HG03439 (cell line): Measurements from ENCODE around the gene PHACTR3.
"Not testable (repeated sequence)": the region's sequence is repeated elsewhere in the genome, so short reads cannot be mapped to it uniquely, and the experiment has no call there.

ENCODE experiments used
- ATAC-seq: cut with Tn5 transposase; IDR thresholded peaks from one replicate; pipeline ENCODE4 v1.9.1; 2021; ENCODE audit warnings: mild to moderate bottlenecking, moderate library complexity; ENCODE audit not compliant: unreplicated experiment

The PHACTR3 gene

DNA sequence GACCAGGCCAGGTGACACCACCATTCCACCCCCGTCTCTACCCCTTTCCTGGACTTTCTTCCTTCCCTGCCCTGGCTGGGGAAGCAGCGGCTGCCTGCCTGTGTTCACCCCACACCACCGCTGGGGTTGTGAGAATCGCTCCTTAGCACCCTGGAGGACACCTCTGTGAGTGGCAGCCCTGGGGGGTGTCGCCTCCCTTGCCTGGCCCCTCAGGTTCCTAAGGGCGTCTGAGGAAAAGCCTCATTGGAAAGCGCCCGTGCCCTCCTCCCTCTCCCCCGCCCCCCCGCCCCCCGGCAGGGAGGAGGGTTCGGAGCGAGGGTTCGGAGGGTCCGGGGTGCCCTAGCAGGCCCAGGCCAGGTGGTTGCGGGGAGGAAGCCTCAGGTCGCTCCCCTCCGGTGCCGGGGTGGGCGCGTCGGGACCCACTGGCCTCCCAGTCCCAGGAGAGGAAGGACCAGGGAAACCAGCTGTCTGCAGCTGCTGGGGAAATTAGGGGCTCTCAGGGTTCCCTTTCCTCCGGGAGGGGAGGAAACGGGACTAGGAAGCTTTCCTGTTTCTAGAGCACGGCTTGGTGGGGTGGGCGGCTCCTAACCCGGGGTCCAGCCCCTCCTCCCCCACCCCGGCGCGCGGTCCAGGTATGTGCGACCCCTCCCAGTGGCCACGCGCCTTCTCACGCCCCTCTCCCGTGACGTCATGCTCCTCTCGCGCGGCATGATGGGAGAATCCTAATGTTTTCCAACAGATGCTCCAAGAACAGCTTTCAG is at the start of gene PHACTR3:
TSS of gene PHACTR3 (plus strand) at position 760 of the 761 bp plus-strand sequence. CDS start 475 bp downstream, outside the sequence.
- no peak for ATAC-seq

DNA sequence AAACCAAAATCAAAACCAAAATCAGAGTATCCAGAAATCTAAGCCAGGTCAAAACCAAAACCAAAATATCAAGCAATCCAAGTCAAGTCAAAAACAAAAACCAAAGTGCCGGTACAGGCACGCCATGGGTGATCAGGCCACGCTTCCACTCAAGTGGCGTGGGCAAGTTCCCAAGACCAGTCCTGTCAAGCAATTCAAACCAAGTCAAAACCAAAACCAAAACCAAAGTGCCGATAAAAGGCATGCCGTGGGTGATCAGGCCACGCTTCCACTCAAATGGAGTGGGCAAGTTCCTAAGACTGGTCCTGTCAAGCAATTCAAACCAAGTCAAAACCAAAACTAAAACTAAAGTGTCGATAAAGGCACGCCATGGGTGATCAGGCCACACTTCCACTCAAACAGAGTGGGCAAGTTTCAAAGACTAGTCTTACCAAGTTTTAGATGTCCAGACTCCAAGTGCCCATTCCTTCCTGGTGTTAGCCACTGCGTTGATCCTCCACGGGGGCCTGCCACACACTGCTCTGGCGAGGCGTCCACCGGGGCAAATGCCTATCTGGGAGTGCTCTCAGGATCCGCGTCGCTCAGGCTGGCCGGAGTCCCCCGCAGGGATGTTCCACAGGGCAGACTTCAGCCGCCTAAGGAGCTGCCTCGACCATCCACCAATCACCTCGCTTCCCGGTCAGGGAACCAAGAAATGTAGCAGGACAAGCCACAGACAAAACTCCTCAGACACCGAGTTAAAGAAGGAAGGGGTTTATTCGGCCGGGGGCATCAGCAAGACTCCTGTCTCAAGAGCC is 46.4 kb upstream of the PHACTR3 start:
- not testable (repeated sequence) for ATAC-seq

DNA sequence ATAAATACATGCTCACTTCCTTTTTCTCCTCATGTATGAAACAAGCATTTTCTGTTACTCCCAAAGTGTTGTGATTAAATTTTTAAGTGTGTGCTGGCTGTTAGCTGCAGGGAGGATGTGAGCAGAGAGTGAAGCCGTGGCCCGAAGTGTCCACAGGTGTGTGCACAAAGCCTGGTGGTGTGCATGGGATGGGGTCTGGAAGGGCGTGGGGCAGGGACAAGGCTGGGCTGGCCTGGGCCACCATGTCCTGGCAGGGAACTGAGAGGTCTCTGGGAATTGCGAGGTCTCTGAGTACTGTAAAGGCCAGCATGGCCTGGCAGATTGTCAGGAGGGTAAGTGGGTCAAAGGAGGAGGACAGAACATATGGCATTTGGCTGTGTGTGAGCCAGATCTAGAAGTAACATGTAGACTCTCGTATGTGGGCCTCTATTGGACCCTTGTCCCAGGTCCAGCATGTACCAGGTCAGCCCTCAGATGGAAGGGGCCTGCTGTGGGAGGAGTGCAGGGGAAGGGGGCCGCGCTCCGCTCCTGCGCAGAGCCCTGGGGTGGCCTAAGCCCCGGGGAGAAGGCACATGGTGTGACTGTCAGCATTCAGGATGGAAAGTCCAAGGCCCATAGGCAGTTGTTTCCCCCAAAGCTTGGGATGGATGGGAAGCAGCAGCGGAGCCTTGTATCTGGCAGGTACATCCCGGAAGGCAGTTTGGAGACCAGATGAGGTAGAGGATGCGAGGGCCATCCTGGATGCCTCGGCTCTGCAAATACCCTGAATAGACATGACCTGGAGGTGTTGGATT is 45.1 kb upstream of the PHACTR3 start:
- no peak for ATAC-seq

DNA sequence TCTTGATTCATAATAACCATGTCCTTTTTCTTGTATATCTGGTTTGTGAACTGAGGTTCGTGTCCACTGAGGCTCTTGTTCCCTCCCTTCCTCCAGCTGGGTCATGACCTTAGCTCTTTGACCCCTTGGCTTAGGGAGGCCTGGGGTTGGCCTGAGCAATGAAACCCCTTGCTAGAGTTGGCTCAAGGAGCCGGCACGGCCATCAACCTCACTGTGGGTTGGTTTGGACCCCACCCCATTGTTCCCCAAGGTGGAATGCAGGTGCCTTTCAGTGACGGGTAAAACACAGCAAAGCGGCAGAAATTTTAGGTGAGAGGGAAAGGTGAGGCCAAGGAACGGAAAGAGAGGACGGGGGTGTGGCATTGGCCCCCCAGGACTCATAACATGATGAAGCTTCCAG is 44.5 kb upstream of the PHACTR3 start:
- no peak for ATAC-seq

DNA sequence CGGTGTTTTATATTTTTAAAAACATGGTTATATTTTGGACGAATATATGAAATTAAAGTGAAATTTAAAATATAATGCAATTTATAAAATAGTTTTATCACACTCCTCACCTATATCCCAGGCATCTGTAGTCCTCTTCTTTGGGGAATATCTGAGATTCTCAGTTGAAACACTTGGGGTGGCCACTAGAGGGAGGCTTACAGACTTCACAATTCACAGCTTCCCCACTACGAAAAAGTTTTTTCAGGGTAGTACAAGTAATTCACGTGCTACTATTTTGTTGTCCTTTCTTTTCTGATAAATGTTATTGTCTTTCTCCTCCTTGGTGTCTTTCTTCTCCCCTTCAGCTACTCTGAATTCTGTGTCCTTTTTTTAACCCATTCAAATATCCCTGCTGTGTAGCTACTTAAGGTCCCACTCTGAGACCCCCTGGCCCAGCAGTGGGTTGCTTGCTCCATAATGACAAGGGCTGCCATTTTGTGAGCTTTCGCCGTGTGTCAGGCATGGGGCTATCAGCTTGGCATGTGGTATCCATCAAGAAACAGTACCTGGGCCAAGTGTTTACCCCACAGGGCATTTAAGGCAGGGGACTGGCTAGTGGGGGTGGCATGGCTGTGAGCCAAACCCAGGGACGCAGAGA is 43.6 kb upstream of the PHACTR3 start:
- no peak for ATAC-seq

DNA sequence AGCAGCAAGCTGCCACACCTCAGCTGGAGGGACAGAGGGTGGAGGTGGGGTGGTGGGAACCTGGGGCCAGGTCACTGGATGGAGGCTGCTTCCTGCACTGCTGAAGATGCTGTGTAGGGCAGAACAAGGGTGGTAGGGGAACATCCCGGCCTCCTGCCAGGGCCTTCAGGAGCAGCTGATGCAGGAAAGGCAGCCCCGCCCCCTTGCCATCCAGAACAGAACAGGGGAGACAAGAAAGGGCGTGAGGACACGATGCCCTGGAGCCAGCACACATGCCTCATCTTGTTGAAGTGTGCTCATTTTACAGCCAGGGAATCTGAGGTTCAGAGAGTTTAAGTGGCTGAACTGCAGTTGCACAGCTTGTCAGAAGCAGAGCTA is 43.1 kb upstream of the PHACTR3 start:
- ATAC-seq, result no peak

DNA sequence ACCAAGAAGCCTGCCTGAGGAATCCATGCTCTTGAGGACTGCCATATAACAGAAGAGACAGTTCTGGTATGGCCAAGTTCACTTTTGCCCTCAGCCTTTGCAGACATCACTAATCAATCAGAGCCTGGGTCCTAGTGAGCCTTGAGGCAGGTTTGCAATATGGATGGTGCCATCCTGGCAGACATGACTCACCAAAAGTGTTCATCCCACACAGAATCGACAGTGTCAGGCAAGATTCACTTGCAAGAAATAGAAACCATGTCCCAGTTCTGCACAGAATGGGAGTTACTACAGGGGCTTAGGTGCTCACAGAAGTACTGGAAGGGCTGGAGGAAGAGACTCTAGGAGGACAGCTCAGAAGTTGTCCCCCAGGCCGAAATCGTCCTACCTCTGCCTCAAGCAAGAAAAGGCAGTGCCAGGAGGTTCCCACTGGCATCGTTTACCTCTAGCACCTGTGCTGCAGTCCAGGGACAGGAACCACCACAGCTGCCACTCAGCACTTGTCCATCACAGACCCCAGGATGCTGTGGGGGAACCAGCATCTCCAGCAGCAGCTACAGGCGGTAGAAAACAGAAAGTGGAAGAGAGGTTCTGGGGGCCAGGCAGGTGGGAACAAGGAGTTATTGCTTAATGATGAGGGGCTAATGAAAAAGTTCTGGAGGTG is 42.6 kb upstream of the PHACTR3 start:
- no peak for ATAC-seq

DNA sequence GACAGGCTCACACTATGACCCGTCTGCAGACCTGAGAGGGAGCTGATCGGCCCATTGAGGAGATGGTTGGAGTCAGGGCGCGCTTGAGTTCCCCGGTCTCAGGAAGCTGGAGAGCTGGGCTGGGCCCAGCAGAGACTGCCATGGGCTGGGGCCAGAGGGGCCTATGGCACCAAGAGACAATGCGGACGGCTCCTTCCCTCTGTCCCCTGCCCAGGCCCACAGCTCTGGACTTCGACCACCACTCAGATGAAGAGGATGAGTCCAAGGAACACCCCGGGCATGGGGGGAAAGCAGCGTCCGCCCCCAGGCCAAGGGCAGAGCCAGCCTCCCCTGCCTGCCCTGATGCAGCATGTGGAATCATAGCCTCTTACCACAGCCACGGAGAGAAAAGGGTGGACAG is 40.2 kb upstream of the PHACTR3 start:
- ATAC-seq, result no peak

DNA sequence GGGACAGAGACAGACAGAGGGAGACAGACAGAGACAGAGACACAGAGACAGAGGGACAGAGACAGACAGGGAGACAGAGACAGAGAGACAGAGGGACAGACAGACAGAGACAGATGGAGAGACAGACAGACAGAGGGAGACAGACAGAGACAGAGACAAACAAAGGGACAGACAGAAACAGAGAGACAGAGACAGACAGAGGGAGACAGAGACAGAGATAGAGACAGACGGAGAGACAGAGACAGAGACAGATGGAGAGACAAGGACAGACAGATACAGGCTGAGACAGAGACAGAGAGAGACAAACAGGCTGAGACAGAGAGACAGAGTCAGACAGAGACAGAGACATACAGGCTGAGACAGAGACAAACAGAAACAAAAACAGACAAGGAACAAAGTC is 39.4 kb upstream of the PHACTR3 start:
- ATAC-seq, result no peak

DNA sequence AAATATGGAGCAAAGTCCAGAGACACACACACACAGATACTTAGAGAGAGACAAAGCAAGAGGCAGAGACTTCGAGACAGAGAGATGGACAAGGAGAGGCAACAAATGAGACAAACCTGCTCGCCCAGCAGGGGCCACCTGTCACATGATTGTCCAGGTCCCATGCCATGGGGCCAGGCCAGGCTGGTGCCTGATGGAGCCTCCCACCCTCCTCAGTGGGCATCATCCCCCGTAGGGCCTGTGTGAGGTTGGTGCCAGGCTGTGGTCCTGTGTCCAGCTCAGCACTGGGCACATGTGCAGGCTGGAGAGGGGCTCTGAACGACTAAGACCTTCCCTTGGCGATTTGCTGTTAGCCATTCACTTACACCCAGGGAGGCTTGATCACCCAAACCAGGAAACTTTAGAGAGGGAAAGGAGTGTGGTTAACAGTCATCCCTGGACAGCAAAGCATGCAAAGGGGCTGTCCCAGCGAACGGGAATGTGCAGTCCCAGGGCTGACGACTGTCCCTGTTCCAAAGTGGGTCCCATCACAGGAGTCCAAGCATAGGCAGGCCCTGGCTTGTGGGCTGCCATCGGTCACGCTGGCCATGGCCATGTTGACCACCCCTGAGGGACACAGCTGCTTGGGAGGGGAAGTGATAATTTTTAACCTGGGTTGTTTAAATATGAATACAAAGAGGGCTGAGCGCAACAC is 38.4 kb upstream of the PHACTR3 start:
- no peak for ATAC-seq

DNA sequence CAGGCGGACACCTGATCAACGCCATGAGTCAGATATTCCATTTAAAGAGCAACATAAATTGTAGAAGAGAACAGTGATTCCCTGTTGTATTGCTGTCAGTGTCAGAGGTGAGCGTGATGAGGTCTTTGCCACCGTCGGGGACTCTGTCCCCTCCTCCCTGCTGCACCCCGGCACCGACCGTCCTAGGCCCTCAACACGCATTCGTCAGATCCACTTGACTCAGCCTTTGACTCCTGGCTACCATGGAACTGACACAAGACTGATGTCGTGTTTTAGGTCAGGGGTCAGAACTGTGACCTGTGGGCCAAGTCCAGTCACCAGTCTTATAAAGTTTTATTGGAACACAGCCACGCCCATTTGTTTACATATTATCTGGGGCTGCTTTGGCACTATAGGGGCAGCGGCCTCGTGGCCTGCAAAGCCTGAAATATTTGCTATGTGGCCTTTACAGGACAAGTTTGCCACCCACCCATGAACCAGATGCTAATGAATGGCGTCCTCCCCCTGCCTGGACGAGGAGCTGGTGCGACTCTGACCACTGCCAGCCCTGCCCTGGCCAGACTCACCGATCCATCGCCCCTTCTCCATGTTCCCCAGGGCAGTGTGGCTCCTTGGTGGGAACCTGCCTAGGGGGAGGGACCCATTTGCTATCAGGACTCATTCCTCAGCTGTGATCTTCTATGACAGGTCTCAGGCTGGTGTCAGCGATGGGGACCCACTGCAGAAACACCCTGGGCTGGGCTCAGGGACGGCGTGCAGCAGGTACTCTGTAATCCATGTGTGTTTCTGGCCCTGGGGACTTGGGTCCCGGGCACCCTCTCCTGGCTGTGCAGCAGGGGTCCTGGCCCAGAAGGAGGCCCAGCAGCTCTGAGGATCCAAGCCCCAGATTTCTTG is 37.5 kb upstream of the PHACTR3 start:
- ATAC-seq, result no peak

DNA sequence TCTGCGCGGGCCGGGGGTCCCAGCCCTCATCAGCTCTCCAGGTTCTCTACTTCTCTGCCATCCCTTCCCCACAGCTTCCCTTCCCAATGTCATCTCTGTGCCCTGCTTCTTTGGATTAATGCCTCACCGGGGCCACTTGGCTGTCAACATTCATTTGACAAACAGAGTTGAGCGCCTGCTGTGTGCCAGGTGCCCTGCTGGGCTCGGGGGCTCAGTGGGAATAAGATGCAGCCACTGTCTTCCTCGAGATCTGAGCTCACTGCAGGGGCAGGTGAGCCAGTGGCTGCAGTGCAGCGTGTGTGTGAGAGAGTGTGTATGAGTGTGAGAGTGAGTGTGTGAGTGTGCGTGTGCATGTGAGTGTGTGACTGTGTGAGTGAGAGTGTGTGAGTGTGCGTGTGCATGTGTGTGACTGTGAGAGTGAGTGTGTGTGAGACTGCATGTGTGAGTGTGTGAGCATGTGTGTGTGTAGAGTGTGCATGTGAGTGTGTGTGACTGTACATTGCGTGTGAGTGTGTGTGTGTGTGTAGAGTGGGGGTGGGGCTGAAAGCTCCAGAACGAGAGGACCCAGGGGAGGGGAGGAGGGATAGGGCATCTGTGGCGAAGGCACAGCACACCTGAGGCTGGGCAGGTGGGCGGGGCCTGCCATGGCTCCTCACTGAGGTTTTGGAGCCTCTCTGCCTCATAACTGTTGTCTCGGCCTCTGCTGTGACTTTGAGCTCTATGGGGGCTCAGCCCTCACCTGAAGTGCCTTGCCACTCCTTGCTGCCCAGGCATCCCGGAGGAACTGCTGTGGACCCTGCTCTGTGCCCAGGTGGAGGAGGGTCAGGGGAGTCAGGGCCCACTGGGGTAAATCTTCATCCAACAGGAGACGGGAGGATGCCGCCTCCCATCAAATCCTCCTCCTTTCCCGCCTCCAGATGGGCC is 36.5 kb upstream of the PHACTR3 start:
- ATAC-seq, result no peak

DNA sequence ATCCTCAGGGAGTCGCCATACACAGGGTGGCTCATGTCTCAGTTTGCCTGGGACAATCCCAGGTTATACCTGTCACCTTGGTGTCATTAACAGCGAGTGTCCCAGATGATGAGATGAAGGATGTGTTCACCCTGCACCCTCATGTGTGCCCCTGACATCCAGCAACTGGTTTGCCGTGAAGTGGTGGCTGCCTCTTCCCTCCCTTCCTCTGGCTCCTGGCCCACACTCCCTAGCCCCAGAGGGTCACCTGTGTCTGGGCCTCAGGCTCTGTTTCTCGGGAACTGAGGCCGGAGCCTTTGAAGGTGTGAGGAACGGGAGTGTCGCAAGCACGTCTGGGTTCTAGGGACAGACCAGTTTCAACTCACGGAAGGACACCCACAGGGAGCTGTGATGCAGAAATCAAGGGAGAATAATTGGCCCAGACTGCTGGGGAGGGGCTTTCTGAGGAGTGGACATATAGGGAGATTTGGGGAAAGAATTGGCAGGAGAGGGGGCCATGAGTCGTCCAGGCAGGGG is 35.8 kb upstream of the PHACTR3 start:
- no peak for ATAC-seq

DNA sequence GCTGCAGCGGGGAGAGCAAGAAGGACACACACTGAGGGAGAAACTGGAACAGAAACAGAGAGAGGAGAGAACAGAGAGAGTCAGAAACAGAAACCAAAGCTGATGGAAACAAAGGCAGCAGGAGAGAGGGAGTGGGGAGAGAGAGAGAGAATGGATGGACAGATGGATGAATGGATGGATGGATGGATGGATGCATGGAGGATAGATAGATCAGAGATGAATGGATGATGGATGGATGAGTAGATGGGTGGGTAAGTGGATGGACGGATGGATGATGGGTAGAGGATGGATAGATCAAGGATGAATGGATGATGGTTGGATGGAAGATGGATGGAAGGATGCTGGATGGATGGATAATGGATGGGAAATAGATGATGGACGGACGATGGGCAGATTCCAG is 35.0 kb upstream of the PHACTR3 start:
- no peak for ATAC-seq

DNA sequence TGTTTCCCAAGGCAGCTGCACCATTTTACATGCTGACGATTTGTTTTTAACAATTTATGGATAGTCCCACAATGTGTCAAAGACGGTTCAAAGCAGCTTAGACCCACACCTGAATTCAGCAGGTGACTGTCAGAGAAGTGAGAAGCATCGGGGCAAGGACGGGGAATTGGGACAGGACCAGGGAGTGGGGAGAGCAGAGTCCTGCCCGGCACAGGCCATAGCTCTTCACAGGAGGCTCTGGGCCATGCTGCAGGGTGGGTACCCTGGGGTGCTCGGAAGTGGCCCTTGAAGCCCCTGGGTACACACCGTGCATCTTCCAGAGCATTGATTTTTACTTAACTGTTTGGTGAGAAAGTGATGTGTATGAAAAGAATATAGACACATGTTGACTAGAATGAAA is 33.2 kb upstream of the PHACTR3 start:
- ATAC-seq, result no peak

DNA sequence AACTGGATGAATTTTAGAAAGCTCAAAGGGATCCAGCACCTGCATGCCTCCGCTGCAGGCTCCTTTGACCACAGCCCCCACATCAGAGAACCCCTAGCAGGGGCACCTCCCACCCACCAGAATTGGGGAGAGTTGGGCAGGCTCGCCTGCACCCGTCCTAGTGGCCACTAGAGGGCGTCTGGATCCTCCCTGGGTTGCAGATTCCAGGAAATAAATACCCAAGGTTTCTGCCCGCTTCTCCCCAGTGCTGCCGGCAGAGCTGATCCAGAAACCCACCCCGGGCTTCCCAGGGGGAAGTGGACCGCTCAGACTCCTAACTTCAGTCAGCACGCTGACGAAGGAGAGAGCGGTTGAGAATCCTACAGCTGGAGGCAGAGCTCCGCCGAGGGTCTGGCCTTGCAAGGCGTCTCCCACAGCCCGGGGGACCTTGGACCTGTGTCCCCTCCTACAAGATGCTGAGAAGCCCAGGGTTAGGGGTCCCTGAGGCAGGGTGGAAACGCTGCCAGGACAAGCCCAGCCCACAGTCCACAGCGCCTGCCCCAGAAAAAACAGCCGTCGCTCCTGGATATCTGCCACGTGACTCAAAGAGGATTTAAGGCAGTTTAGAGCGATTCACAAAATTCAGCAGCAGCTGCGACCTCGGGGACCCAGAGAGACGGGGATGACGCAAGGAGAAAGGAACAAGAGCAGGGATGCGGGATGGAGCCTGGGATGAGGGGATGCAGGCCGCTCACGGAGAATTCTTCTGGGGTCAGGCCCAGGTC is 32.6 kb upstream of the PHACTR3 start:
- peak; percentile 58 for ATAC-seq

DNA sequence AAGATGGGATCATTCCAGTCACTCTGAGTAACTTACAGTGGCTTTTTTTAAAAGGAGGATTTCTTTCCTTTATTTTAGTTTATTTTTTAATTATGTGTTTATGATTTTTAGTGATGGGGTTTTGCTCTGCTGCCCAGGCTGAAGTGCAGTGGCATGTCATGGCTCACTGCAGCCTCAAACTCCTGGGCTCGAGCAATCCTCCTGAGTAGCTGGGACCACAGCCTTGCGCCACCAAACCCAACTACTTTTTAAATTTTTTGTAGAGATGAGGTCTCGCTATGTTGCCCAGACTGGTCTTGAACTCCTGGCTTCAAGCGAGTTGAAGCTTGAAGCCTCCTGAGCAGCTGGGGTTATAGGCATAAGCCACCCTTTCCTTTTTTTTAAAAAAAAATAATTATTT is 31.8 kb upstream of the PHACTR3 start:
- ATAC-seq, result no peak
